GM21390 (cell line): ENCODE data around the gene CEP85L.

ENCODE experiments used
- ATAC-seq: cut with Tn5 transposase; IDR thresholded peaks from one replicate; pipeline ENCODE4 v1.9.1; 2021; ENCODE audit not compliant: unreplicated experiment

The CEP85L gene

GRCh38 chr6:118625833-118626232 lies 25.6 kb downstream of the CEP85L start:
- no peak for ATAC-seq

- no peak for ATAC-seq
Observed at GRCh38 chr6:118621799-118622470, 29.5 kb downstream of the CEP85L start.

GRCh38 chr6:118620202-118620601 lies 31.2 kb downstream of the CEP85L start:
- no peak for ATAC-seq

- peak; percentile 94 for ATAC-seq
Observed at GRCh38 chr6:118618676-118619377, 32.6 kb downstream of the CEP85L start.

- no peak for ATAC-seq
Observed at GRCh38 chr6:118617417-118617816, 34.0 kb downstream of the CEP85L start.

- ATAC-seq = no peak
Observed at GRCh38 chr6:118611334-118611733, 40.1 kb downstream of the CEP85L start.

GRCh38 chr6:118606858-118607257 lies 44.5 kb downstream of the CEP85L start:
- no peak for ATAC-seq

GRCh38 chr6:118606268-118606667 lies 45.1 kb downstream of the CEP85L start:
- no peak for ATAC-seq

- no peak for ATAC-seq
Observed at GRCh38 chr6:118603372-118603771, 48.0 kb downstream of the CEP85L start.

GRCh38 chr6:118602300-118602699 lies 49.1 kb downstream of the CEP85L start:
- ATAC-seq = no peak

- ATAC-seq = no peak
Observed at GRCh38 chr6:118598324-118598723, 53.1 kb downstream of the CEP85L start.

GRCh38 chr6:118597636-118598035 lies 53.8 kb downstream of the CEP85L start:
- no peak for ATAC-seq

- ATAC-seq = no peak
Observed at GRCh38 chr6:118596774-118597320, 54.5 kb downstream of the CEP85L start.

GRCh38 chr6:118594877-118595276 lies 56.5 kb downstream of the CEP85L start:
- no peak for ATAC-seq

GRCh38 chr6:118591897-118592296 lies 59.5 kb downstream of the CEP85L start:
- no peak for ATAC-seq

- no peak for ATAC-seq
Observed at GRCh38 chr6:118589649-118590365, 61.6 kb downstream of the CEP85L start.

GRCh38 chr6:118589186-118589585 lies 62.2 kb downstream of the CEP85L start:
- no peak for ATAC-seq

GRCh38 chr6:118588626-118589025 lies 62.8 kb downstream of the CEP85L start:
- no peak for ATAC-seq

- ATAC-seq = no peak
Observed at GRCh38 chr6:118586746-118587485, 64.5 kb downstream of the CEP85L start.

- no peak for ATAC-seq
Observed at GRCh38 chr6:118584911-118585310, 66.5 kb downstream of the CEP85L start.

GRCh38 chr6:118581489-118581959 lies 69.9 kb downstream of the CEP85L start:
- ATAC-seq = no peak
